Kidney glomerular epithelial cell (primary cell): ENCODE measurements around the gene SLC43A1.
"Not testable (repeated sequence)": the region's sequence is repeated elsewhere in the genome, so short reads cannot be mapped to it uniquely, and the experiment has no call there.

Source experiments
- DNase-seq: peaks from one replicate; lab custom pipeline; 2025; lab: John Stamatoyannopoulos, UW

The SLC43A1 gene

GRCh38 chr11:57515332-57516060 is at the start of gene SLC43A1:
Gene SLC43A1 (minus strand): TSS chr11:57515702. CDS start chr11:57514111, 1,591 bp downstream.
- DNase-seq: no peak

GRCh38 chr11:57562596-57562995 is 47.1 kb upstream of the SLC43A1 start:
- no peak for DNase-seq

- DNase-seq: no peak
Measured at GRCh38 chr11:57560146-57560545, 44.6 kb upstream of the SLC43A1 start.

DNA sequence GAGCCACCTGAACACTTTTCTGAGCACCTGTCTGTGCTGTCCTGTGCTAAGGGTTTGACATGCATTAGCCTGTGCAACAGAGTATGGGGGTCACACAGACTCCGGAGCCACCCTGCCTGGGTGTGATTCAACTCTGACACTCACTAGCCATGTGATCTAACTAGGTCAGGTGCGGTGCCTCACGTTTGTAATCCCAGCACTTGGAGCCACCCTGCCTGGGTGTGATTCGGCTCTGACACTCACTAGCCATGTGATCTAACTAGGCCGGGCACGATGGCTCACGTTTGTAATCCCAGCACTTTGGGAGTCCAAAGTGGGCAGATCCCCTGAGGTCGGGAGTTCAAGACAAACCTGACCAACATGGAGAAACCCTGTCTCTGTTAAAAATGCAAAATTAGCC is 40.5 kb upstream of the SLC43A1 start:
- no peak for DNase-seq

DNA sequence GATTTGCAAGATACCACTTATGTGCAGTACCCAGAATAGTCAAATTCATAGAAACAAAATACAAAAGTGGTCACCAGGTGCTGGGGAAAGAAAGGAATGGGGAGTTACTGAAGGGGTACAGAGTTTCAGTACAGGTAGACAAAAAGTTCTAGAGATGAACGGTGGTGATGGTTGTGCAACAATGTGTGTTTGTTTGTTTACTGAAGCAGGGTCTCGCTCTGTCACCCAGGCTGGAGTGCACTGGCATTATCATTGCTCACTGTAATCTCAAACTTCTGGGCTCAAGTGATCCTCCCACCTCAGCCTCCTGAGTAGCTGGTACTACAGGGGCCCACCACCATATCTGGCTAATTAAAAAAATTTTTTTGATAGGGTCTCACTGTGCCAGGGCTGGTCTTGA is 39.9 kb upstream of the SLC43A1 start:
- no peak for DNase-seq

GRCh38 chr11:57552479-57552878 is 37.0 kb upstream of the SLC43A1 start:
- no peak for DNase-seq

GRCh38 chr11:57551941-57552340 is 36.4 kb upstream of the SLC43A1 start:
- DNase-seq: no peak

- no peak for DNase-seq
Measured at GRCh38 chr11:57549983-57550382, 34.5 kb upstream of the SLC43A1 start.

- no peak for DNase-seq
Measured at GRCh38 chr11:57547854-57548377, 32.4 kb upstream of the SLC43A1 start.

DNA sequence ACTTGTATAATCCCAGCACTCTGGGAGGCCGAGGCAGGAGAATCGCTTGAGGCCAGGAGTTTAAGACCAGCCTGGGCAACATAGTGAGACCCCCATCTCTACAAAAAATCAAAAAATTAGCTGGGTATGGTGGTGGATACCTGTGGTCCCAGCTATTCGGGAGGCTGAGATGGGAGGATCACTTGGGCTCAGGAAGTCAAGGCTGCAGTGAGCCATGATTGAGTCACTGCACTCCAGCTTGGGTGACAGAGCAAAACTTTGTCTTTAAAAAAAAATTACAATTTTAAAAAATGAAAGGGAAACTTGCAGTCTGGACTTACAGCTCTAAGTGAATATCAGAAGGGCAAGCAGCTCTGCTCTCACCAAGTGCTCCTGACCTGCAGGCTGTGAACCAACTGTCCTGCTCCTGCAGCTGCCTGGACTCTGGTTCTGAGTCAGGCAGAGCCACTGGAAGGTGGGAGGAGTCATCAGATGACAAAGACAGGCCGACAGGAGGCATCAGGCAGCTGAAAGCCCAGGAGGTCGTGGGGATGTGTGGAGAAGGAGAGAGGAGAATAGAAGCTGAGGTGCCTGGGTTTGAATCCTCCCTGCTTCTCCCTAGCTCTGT is 31.5 kb upstream of the SLC43A1 start:
- DNase-seq: peak; percentile 12

DNA sequence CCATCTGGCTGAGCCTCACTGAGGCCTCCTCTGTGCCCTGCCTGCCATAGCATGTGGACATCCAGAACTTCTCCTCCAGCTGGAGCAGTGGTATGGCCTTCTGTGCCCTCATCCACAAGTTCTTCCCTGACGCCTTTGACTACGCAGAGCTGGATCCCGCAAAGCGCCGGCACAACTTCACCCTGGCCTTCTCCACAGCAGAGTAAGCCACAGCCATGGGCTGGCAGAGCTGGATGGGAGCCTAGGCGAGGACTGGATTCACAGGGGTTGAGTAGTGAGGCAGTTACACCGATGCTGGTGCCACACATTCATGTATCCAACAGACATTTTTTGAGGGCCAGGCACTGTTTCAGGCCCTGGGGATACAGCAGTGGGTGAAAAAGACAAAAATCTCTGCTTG is 30.9 kb upstream of the SLC43A1 start:
- DNase-seq: no peak

DNA sequence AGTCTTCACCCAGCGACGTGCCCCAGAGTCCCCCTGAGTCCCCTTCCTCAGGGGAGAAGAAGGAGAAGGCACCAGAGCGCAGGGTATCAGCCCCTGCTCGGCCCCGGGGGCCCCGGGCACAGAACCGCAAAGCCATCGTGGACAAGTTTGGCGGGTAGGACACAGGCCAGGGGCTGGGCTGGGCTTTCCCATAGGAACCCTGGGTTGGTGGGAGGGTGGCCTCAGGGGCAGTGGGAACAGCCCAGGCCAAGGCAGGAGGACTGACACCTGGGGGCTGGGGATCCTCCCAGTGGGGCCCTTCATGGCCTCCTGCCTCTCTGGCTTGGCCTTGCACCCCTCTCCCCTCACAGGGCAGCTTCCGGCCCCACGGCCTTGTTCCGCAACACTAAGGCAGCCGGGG is 30.4 kb upstream of the SLC43A1 start:
- no peak for DNase-seq

DNA sequence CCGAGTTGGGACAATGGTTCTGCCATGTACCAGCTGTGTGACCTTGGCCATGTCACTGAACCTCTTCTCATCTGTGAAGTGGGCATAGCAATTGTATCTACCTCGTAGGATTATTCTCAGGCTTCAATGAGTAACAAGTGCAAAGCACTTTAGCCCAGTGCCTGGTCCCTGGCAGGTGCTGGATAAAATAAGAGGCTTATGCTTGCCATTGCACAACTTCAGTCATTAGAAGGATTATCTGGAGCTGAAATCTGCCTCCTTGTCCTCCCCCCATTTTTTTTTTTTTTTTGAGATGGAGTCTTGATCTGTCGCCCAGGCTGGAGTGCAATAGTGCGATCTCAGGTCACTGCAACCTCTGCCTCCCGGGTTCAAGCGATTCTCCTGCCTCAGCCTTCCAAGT is 29.1 kb upstream of the SLC43A1 start:
- no peak for DNase-seq

- DNase-seq: no peak
Measured at GRCh38 chr11:57543593-57543992, 28.1 kb upstream of the SLC43A1 start.

DNA sequence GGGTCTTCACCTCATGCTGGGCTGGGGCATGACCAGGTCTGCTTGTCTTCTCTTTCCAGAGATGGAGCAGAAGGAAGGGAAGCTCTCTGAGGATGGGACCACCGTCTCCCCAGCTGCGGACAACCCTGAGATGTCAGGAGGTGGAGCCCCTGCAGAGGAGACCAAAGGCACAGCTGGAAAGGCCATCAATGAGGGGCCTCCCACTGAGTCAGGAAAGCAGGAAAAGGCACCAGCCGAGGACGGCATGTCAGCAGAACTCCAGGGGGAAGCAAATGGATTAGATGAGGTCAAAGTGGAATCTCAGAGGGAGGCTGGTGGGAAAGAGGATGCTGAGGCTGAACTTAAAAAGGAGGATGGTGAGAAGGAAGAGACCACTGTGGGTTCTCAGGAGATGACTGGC is 27.1 kb upstream of the SLC43A1 start:
- DNase-seq: no peak

DNA sequence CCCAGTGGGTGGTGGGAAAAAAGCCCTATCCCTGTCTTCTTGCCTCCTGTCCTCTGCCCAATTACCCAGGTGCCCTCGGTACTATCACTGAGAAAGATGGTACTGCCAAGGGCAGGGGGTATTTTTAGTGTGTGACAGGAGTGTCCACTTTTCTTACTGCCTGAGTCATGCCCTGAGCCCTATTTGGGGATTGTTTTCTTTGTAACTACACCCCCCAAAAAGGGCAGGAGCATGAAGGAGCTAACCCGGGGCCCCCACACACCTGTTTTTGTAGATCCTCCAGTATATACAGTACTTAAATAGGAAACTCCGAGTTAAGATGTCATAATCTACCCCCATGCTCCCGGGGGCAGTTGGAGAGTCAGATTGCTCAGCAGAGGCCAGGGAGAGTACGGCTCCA is 25.7 kb upstream of the SLC43A1 start:
- DNase-seq: no peak

DNA sequence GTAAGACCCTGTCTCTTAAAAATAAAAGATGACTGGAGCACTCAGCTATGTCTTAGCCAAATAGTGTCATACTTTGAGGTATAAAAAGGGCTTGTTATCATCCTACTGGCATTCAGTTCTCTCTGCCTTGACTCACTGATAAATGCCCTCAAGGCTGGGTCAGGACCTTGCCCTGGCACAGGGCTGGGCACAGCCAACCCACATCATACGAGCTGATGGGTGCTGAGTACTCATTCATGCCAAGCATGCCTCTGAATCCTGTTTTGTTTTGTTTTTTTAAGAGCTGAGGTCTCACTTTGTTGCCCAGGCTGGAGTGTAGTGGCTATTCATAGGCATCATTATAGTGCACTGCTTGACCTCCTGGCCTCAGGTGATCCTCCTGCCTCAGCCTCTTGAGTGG is 23.8 kb upstream of the SLC43A1 start:
- DNase-seq: no peak

DNA sequence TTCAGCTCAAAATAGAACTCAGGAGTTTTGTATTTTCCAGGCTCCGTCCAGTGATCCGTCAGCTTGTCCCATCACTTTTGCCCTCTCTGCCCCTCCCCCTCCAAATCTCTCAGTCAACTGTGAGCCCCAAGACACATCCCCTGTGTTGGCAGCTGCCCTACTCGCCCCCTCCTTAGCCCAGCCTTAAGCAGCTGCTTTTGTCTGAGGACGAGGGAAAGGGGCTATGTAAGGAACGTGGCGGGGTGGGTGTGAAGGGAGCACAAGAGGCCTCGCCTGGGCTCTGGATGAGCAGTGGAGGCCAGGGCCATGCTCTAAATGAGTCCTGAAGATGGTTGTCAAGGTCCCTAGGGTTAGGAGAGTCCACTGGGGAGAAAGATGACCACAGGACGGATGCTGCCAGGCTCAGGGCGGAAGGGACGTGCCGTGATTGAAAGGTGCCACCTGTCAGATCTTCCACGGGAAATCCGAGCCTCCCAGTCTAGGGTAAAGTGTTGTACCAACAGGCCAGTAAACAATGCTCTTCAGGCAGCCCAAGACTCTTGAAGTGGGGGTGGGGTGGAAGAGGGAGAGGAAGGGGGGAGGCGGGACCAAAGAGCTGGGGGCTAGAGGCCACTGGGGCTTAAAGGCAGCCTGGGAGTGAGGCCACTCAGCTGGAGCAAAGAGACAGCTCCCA is 21.6 kb upstream of the SLC43A1 start, which contains the start of gene SMTNL1:
SMTNL1 (plus strand) TSS at position 649 of the 673 bp plus-strand sequence. CDS start 5,048 bp downstream, outside the sequence.
- no peak for DNase-seq

DNA sequence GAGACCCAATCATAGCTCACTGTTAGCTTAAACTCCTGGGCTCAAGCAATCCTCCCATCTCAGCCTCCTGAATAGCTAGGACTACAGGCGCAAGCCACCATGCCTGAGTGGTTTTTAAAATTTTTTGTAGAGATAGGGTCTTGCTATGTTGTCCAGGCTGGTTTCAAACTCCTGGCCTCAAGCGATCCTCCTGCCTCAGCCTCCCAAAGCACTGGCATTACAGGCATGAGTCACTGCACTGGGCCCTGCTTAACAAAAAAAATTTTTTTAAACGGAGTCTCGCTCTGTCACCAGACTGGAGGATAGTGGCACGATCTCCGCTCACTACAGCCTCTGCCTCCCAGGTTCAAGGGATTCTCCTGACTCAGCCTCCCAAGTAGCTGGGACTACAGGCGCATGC is 18.9 kb upstream of the SLC43A1 start:
- DNase-seq: not testable (repeated sequence)

GRCh38 chr11:57530596-57531507 is 15.3 kb upstream of the SLC43A1 start, which contains the start of gene TIMM10:
Gene TIMM10 (minus strand): TSS chr11:57530754. CDS start chr11:57530189, 565 bp downstream.
- peak; percentile 98 for DNase-seq

GRCh38 chr11:57530215-57530595 is 14.7 kb upstream of the SLC43A1 start:
- DNase-seq: no peak

- DNase-seq: no peak
Measured at GRCh38 chr11:57529012-57529411, 13.5 kb upstream of the SLC43A1 start.
